Pons (tissue), 1 donor: Measurements from ENCODE around the gene ZC3H11A.
"Not testable (repeated sequence)": the region's sequence is repeated elsewhere in the genome, so short reads cannot be mapped to it uniquely, and the experiment has no call there.

Experiments
- DNase-seq: peaks from one replicate; pipeline ENCODE4 v3.0.0-alpha.2; 2016; ENCODE audit warnings: low spot score

ZC3H11A gene

GRCh38 chr1:203795441-203796235 lies at the start of gene ZC3H11A, which contains the start of gene ZBED6:
TSS of gene ZC3H11A (plus strand) at chr1:203795623. CDS start at chr1:203817071, 21,448 bp downstream.
TSS of gene ZBED6 (plus strand) at chr1:203795623. CDS start at chr1:203797523, 1,900 bp downstream.
- peak; percentile 99 for DNase-seq

GRCh38 chr1:203746281-203746680 lies 49.1 kb upstream of the ZC3H11A start:
- DNase-seq: no peak

GRCh38 chr1:203751051-203751450 lies 44.4 kb upstream of the ZC3H11A start:
- no peak for DNase-seq

- not testable (repeated sequence) for DNase-seq
Measured at GRCh38 chr1:203751618-203752361, 43.6 kb upstream of the ZC3H11A start.

- no peak for DNase-seq
Measured at GRCh38 chr1:203754455-203754864, 41.0 kb upstream of the ZC3H11A start.

- no peak for DNase-seq
Measured at GRCh38 chr1:203756036-203756435, 39.4 kb upstream of the ZC3H11A start.

GRCh38 chr1:203758749-203759148 lies 36.7 kb upstream of the ZC3H11A start:
- DNase-seq: not testable (repeated sequence)

- no peak for DNase-seq
Measured at GRCh38 chr1:203760506-203760905, 34.9 kb upstream of the ZC3H11A start.

- not testable (repeated sequence) for DNase-seq
Measured at GRCh38 chr1:203761958-203762357, 33.5 kb upstream of the ZC3H11A start.

- DNase-seq: no peak
Measured at GRCh38 chr1:203763505-203763904, 31.9 kb upstream of the ZC3H11A start.

GRCh38 chr1:203764105-203765028 lies 31.1 kb upstream of the ZC3H11A start:
- no peak for DNase-seq

- no peak for DNase-seq
Measured at GRCh38 chr1:203765029-203765837, 30.2 kb upstream of the ZC3H11A start, which contains the start of gene LAX1. TSS of gene LAX1 (plus strand) at chr1:203765183. CDS start at chr1:203765566, 383 bp downstream.

GRCh38 chr1:203768256-203768655 lies 27.2 kb upstream of the ZC3H11A start:
- DNase-seq: no peak

GRCh38 chr1:203769505-203770343 lies 25.7 kb upstream of the ZC3H11A start:
- DNase-seq: peak; percentile 18

- no peak for DNase-seq
Measured at GRCh38 chr1:203771901-203772301, 23.5 kb upstream of the ZC3H11A start.

GRCh38 chr1:203772836-203773235 lies 22.6 kb upstream of the ZC3H11A start:
- no peak for DNase-seq

- DNase-seq: peak; percentile 78
Measured at GRCh38 chr1:203776636-203777035, 18.8 kb upstream of the ZC3H11A start.

- no peak for DNase-seq
Measured at GRCh38 chr1:203777596-203777995, 17.8 kb upstream of the ZC3H11A start.

- DNase-seq: no peak
Measured at GRCh38 chr1:203778146-203778545, 17.3 kb upstream of the ZC3H11A start.

GRCh38 chr1:203778789-203779188 lies 16.6 kb upstream of the ZC3H11A start:
- DNase-seq: no peak
